HL-60/S4 treated with retinoic acid at 250 ng/mL for 4 days and 3 days (cell line): ENCODE results near the gene ELMO2.
"Not testable (repeated sequence)": the region's sequence is repeated elsewhere in the genome, so short reads cannot be mapped to it uniquely, and the experiment has no call there.

Experiments used
- in situ Hi-C: fragments of 300-500 bp; cut with MboI; formaldehyde crosslinking; loops from 2 replicates; pipeline ENCODE4 v1.7.0; 2022; ENCODE audit warnings: low sequenced_read_pairs

The ELMO2 gene

DNA sequence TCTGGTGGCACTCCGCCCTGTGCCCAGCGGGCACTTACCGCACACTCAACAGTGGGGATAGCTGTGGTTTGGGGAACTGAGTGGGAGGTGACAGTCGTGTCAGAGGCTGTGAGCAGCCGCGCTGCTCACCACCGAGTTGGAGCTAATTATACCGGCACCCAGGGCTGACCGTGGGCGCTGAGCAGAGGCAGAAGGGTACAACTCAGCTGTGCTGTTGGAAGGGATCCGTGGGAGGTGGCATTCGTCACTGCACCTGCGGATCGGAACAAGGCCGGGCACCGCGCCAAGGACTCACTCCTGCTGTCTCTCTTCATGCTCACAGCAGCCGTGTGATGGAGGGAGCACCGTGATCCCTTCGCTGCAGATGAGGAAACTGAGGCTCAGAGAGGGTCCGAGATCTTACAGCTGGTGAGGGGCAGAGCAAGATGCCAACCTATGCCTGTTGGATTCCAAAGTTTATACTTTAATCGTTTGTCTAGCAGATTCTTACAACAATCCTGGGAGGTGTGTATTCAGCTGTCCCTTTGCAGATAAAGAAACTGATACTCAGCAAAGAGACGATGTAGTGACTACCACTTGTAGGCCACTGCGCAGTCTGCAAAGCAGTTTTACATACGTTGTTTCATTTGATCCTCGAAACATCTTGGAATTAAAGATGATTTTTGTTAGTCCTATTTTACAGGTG, 713 bp upstream of the ELMO2 start:
- in situ Hi-C loops: no loop called here

- in situ Hi-C loops: no loop called here
Observed at GRCh38 chr20:46402331-46402811, 4.0 kb downstream of the ELMO2 start.

GRCh38 chr20:46401478-46401860, 4.9 kb downstream of the ELMO2 start:
- in situ Hi-C loops: no loop called here

GRCh38 chr20:46400828-46401477, 5.5 kb downstream of the ELMO2 start:
- in situ Hi-C loops: no loop called here

- in situ Hi-C loops: no loop called here
Observed at GRCh38 chr20:46400253-46400652, 6.2 kb downstream of the ELMO2 start.

DNA sequence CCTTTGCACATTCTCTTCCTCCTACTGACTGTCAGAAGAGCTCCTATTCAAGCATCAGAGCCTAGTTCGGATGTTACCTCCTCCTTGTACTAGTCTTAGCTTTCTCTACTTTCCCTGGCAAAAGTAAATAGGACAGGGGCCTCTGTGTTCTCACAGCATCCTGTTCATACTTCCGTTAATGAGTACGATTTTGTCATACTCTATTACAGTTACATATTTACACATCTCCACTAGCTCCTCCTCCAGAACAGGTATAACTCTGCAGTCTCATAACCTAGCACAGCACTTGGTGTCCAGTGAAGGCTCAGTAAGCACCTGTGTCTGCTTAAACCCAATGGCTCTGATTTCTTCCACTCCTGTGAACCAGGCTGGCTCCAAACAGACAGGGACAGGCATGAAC, 7.0 kb downstream of the ELMO2 start:
- in situ Hi-C loops: no loop called here

GRCh38 chr20:46398963-46399362, 7.5 kb downstream of the ELMO2 start:
- in situ Hi-C loops: no loop called here

DNA sequence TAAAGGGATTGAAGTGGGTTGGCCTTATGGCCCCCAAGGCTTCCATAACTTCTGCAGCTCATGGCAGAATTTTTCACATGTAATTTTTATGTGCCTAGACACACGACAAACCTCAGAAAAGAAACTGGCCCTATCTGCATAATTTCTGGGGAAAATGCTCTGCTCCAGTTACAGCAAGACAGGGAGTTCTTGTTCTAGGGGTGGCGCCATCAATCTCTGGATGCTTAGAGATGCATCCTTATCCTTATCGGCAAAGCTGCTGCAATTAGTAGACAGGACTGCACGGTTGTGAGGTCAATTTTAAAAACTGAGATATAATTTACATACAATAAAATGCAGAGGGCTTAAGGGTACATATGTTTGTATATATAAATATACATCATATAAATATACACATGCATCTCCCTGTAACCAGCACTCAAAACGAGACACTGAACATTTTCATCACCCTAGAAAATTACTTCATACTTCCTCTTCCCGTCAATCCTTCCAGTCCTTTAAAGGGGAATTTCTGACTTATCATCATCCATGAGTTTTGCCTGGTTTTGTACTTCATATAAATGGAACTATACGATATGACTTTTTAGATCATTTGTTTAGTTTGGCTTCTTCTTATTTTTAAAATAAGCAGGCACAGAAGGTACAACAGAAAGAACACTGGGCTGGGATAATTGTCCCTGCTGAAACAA, 10.2 kb downstream of the ELMO2 start:
- in situ Hi-C loops: no loop called here

DNA sequence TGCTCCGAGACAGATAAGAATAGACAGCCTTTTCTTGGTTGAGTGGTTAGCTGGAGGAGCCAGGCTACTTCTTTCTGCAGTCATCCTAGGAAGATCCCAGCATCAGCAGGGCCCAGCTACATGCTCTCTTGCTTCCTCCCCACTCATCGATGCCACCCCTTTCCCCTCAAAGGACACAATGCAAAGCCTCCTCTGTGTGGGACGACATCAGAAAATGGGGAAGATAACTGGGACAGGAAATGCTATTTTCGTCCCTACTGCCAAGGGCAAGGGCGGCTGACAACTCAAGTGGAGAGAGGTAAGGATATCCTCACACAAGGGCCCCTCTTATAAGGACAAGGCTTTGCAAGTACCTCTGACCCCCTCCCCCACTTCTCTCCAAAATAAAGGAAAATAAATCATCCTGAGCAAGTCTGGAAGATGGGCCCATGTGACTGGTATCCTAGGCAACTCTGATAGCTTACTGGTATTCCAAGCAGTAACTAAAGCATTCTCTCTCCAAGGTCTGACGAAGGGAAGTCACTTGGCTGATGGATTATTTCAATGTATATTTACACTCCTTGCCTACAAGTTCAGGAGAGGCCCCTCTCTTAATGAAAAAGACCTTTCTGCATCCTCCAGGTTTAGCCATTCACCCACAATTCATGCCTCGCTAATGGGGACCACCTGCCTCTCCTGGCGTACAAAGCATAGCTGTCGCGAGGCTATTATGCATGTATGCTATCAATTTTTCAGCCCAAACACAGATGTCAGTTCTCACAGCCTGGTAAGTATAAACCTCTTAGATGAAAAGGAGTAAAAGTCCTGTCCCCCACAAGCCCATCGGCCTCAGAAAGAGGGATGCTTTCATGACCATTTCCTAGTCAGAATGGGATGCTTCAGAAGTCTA, 11.3 kb downstream of the ELMO2 start:
- in situ Hi-C loops: no loop called here

GRCh38 chr20:46393967-46394366, 12.4 kb downstream of the ELMO2 start:
- in situ Hi-C loops: no loop called here

- in situ Hi-C loops: no loop called here
Observed at GRCh38 chr20:46388937-46389336, 17.5 kb downstream of the ELMO2 start.

DNA sequence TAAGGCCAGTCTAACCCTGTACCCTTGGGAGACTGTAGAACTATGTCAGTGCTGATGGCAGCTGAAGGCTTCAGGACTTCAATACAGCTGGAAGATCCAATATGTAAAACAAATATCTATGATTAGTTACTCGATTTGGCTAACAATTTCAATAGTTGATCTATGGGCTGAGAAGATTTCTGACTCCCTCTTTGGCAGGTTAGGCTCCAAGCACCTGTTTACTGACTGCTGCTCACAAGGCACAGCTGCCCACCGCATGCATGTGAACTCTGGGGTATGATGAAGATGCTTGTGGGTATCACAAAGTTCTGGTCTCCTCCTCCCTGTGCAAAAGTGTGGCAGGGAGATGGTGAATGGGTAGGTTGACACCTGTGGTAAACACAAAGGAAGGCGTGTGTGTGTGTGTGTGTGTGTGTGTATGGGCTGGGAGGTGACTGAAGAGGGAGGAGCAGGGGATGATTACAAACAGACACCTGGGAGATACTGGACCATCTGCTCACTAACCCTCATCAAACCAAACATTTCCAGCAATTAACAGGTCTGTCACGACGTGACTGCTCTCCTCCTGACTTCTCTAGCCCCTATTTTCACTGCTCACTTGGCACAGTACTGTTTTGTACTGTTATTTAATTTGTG, 18.1 kb downstream of the ELMO2 start:
- in situ Hi-C loops: no loop called here

DNA sequence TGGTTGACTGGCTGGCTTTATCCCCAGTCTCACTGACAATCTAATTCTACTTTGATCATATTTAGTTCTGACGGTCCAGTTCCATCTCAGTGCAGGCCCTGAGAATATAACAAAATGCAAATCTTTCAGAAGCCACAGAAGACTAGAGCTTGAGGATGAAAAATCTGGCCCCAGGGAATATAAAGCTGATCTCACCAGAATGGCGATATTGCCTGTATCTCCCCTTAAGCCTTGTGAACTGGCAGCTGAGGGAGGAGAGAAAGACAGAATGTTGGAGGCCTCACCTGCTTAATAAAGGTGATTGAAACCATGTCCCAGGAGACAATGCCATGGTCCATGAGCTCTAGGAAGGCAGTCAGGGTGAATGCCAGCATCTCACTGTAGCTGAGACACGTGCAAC, 19.4 kb downstream of the ELMO2 start:
- in situ Hi-C loops: not testable (repeated sequence)

- in situ Hi-C loops: no loop called here
Observed at GRCh38 chr20:46378412-46379009, 27.9 kb downstream of the ELMO2 start.

GRCh38 chr20:46377518-46377917, 28.9 kb downstream of the ELMO2 start:
- in situ Hi-C loops: no loop called here

- in situ Hi-C loops: no loop called here
Observed at GRCh38 chr20:46376196-46376785, 30.1 kb downstream of the ELMO2 start.

DNA sequence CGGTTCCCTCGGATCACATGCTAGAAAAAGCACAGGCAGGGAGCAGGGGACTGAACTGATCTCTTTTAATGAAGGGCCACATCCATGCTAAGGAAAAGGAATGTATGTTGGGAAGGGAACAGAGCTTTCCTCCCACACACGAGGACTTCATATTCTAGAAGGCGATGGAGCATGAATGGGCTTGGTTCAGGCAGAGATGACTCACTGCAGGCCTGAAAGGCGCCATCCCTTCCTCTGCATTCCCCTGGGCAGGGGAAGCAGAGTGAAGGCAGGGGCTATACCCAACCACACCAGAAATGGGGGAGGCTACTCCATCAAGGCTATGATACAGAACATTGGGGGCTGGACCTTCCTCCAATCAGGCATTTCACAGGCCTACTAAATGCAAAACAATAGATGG, 30.6 kb downstream of the ELMO2 start:
- in situ Hi-C loops: no loop called here

DNA sequence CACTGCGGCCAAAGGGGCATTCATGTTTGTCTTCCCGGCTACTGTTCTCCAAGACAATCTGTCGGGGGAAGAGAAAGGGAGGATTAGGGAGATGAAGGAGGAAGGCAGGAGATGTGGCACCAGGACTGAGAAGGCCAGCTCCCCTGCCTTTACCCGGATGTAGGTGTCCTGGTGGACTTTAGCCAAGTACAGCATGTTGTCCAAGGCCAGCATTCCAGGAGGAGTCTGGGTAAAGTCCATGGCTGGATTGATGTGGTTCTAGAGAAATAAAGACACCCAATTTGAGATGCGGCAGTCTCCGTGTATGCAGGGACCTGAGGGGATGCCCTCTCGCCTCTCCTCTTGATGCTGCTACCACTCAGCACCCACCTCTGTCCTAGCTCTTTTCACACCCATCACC, 32.0 kb downstream of the ELMO2 start:
- in situ Hi-C loops: loop anchor here (25.0 kb wide), 1 partner anchor 587 kb away; the partner anchor contains the start of genes DNTTIP1 and WFDC3

- in situ Hi-C loops: loop anchor here (25.0 kb wide), 1 partner anchor 584 kb away; the partner anchor contains the start of genes DNTTIP1 and WFDC3
Observed at GRCh38 chr20:46371656-46372055, 34.8 kb downstream of the ELMO2 start.

GRCh38 chr20:46368902-46369268, 37.5 kb downstream of the ELMO2 start:
- in situ Hi-C loops: loop anchor here (25.0 kb wide), 1 partner anchor 582 kb away; the partner anchor contains the start of genes DNTTIP1 and WFDC3
